K562 (cell line): ENCODE measurements around the gene LAMA3.

Experiments
- BACH1 ChIP-seq: fragments of 200-800 bp; sonication (Bioruptor generic); IDR thresholded peaks from 2 replicates; pipeline ENCODE4 v1.6.1; 2016; ENCODE audit warnings: missing genetic modification characterization, missing compliant biosample characterization
- CEBPB ChIP-seq: fragments of 450-650 bp; IDR thresholded peaks from 2 replicates; pipeline ENCODE4 v1.6.1; 2016; ENCODE audit warnings: missing genetic modification characterization, missing compliant biosample characterization
- FOXK1 ChIP-seq: sonication (generic); formaldehyde crosslinking; IDR thresholded peaks from 2 replicates; pipeline ENCODE4 v1.8.0; 2022; ENCODE audit warnings: missing genetic modification reagents, mild to moderate bottlenecking, borderline replicate concordance
- SRSF9 ChIP-seq: fragments of 200-400 bp; formaldehyde crosslinking; IDR thresholded peaks from 2 replicates; pipeline ENCODE4 v1.6.1; 2017; ENCODE audit warnings: low read depth, low read length, borderline replicate concordance
- TAF1 ChIP-seq: IDR thresholded peaks from 2 replicates; pipeline ENCODE4 v1.6.1; 2011; ENCODE audit warnings: mild to moderate bottlenecking, low read length, moderate library complexity; ENCODE audit not compliant: insufficient read depth, control insufficient read depth, severe bottlenecking; ENCODE audit errors: extremely low read depth
- ZNF644 ChIP-seq: fragments of 200-800 bp; sonication (Bioruptor generic); IDR thresholded peaks from 2 replicates; pipeline ENCODE4 v1.6.1; 2016; ENCODE audit warnings: low read depth, missing genetic modification characterization, missing compliant biosample characterization
- TF ChIP-seq, protein P1 (sequence below), 3 experiments: IDR thresholded peaks in 2 of 3; conservative IDR thresholded peaks in 1 of 3; 2 replicates each; pipeline ENCODE4 v1.5.1; 2011 to 2012; ENCODE audit warnings: low read length in 3 of 3, mild to moderate bottlenecking in 3 of 3, control low read depth in 2 of 3, improper control_type of control experiment in 1 of 3, inconsistent platforms in 1 of 3, low read depth in 1 of 3, mixed read lengths in 1 of 3, moderate library complexity in 1 of 3; ENCODE audit not compliant: insufficient read depth in 2 of 3
- TF ChIP-seq, protein P2 (sequence below): IDR thresholded peaks from 3 replicates; pipeline ENCODE4 v1.6.1; 2011; ENCODE audit warnings: borderline replicate concordance, mild to moderate bottlenecking, moderate library complexity; ENCODE audit not compliant: insufficient read length; ENCODE audit errors: extremely low read depth
- TF ChIP-seq, protein P3 (sequence below): fragments of 250-450 bp; sonication (Bioruptor Pico); IDR thresholded peaks from 2 replicates; pipeline ENCODE4 v1.5.0; 2020; ENCODE audit warnings: mild to moderate bottlenecking, borderline replicate concordance

DNA sequence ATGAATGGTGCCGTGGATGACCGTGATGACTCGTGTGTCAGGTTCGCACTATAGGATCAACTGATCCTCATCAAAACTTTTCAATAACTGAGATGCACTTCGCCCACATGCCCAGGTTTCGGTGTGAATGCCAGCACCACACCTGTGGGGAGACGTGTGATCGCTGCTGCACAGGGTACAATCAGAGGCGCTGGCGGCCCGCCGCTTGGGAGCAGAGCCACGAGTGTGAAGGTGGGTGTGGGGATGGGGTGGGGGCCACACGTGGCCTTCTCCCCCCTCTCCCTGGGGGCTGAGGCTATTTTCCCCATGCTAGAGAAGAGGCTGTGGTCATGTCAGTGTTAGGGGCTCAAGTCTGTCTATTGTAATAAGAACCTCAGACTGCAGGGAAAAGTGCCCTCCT is 69.0 kb downstream of the LAMA3 start:
- TF ChIP-seq SRSF9 (no peak), ZNF644 (tag) (no peak), CEBPB (no peak), BACH1 (tag) (no peak), TAF1 (no peak), FOXK1 (CRISPR knock-in tag) (no peak)
- TF ChIP-seq, protein P1, sequence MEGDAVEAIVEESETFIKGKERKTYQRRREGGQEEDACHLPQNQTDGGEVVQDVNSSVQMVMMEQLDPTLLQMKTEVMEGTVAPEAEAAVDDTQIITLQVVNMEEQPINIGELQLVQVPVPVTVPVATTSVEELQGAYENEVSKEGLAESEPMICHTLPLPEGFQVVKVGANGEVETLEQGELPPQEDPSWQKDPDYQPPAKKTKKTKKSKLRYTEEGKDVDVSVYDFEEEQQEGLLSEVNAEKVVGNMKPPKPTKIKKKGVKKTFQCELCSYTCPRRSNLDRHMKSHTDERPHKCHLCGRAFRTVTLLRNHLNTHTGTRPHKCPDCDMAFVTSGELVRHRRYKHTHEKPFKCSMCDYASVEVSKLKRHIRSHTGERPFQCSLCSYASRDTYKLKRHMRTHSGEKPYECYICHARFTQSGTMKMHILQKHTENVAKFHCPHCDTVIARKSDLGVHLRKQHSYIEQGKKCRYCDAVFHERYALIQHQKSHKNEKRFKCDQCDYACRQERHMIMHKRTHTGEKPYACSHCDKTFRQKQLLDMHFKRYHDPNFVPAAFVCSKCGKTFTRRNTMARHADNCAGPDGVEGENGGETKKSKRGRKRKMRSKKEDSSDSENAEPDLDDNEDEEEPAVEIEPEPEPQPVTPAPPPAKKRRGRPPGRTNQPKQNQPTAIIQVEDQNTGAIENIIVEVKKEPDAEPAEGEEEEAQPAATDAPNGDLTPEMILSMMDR (IDR thresholded peaks at IDR 0.05 in 2 of 3, conservative IDR thresholded peaks at IDR 0.05 in 1 of 3; ENCODE audit: insufficient read depth in 2 of 3, low read depth in 1 of 3, low read length in 3 of 3) = no peak
- TF ChIP-seq, protein P2, sequence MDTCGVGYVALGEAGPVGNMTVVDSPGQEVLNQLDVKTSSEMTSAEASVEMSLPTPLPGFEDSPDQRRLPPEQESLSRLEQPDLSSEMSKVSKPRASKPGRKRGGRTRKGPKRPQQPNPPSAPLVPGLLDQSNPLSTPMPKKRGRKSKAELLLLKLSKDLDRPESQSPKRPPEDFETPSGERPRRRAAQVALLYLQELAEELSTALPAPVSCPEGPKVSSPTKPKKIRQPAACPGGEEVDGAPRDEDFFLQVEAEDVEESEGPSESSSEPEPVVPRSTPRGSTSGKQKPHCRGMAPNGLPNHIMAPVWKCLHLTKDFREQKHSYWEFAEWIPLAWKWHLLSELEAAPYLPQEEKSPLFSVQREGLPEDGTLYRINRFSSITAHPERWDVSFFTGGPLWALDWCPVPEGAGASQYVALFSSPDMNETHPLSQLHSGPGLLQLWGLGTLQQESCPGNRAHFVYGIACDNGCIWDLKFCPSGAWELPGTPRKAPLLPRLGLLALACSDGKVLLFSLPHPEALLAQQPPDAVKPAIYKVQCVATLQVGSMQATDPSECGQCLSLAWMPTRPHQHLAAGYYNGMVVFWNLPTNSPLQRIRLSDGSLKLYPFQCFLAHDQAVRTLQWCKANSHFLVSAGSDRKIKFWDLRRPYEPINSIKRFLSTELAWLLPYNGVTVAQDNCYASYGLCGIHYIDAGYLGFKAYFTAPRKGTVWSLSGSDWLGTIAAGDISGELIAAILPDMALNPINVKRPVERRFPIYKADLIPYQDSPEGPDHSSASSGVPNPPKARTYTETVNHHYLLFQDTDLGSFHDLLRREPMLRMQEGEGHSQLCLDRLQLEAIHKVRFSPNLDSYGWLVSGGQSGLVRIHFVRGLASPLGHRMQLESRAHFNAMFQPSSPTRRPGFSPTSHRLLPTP = no peak
- TF ChIP-seq, protein P3, sequence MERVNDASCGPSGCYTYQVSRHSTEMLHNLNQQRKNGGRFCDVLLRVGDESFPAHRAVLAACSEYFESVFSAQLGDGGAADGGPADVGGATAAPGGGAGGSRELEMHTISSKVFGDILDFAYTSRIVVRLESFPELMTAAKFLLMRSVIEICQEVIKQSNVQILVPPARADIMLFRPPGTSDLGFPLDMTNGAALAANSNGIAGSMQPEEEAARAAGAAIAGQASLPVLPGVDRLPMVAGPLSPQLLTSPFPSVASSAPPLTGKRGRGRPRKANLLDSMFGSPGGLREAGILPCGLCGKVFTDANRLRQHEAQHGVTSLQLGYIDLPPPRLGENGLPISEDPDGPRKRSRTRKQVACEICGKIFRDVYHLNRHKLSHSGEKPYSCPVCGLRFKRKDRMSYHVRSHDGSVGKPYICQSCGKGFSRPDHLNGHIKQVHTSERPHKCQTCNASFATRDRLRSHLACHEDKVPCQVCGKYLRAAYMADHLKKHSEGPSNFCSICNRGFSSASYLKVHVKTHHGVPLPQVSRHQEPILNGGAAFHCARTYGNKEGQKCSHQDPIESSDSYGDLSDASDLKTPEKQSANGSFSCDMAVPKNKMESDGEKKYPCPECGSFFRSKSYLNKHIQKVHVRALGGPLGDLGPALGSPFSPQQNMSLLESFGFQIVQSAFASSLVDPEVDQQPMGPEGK = no peak
